ENCODE results near the gene LRIG1.

The LRIG1 gene, protein sequence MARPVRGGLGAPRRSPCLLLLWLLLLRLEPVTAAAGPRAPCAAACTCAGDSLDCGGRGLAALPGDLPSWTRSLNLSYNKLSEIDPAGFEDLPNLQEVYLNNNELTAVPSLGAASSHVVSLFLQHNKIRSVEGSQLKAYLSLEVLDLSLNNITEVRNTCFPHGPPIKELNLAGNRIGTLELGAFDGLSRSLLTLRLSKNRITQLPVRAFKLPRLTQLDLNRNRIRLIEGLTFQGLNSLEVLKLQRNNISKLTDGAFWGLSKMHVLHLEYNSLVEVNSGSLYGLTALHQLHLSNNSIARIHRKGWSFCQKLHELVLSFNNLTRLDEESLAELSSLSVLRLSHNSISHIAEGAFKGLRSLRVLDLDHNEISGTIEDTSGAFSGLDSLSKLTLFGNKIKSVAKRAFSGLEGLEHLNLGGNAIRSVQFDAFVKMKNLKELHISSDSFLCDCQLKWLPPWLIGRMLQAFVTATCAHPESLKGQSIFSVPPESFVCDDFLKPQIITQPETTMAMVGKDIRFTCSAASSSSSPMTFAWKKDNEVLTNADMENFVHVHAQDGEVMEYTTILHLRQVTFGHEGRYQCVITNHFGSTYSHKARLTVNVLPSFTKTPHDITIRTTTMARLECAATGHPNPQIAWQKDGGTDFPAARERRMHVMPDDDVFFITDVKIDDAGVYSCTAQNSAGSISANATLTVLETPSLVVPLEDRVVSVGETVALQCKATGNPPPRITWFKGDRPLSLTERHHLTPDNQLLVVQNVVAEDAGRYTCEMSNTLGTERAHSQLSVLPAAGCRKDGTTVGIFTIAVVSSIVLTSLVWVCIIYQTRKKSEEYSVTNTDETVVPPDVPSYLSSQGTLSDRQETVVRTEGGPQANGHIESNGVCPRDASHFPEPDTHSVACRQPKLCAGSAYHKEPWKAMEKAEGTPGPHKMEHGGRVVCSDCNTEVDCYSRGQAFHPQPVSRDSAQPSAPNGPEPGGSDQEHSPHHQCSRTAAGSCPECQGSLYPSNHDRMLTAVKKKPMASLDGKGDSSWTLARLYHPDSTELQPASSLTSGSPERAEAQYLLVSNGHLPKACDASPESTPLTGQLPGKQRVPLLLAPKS

GRCh38 chr3:66500576-66501482 lies at the start of gene LRIG1:
LRIG1 (minus strand) TSS chr3:66501022; CDS start chr3:66500407, 615 bp downstream.
- peak; percentile 78 for DNase-seq

GRCh38 chr3:66544619-66545429 lies 44.0 kb upstream of the LRIG1 start:
- DNase-seq, result no peak

GRCh38 chr3:66542153-66542552 lies 41.3 kb upstream of the LRIG1 start:
- DNase-seq, result no peak

DNA sequence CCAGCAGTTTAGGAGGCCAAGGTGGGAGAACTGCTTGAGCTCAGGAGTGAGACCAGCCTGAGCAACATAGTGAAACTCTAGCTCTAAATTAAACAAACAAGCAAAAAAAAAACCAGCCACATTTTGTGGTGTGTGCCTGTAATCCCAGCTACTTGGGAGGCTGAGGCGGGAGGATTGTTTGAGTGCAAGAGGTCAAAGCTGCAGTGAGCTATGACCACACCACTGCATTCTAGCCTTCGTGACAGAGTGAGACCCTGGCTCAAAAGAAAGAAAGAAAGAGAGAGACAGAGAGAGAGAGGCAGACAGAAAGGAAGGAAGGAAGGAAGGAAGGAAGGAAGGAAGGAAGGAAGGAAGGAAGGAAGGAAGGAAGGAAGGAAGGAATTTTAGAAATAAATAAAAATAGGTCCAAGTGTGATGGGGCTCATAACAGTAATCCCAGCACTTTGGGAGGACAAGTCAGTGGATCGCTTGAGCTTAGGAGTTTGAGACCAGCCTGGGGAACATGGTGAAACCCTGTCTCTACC lies 38.7 kb upstream of the LRIG1 start:
- no peak for DNase-seq

- no peak for DNase-seq
Observed at GRCh38 chr3:66538390-66538789, 37.6 kb upstream of the LRIG1 start.

DNA sequence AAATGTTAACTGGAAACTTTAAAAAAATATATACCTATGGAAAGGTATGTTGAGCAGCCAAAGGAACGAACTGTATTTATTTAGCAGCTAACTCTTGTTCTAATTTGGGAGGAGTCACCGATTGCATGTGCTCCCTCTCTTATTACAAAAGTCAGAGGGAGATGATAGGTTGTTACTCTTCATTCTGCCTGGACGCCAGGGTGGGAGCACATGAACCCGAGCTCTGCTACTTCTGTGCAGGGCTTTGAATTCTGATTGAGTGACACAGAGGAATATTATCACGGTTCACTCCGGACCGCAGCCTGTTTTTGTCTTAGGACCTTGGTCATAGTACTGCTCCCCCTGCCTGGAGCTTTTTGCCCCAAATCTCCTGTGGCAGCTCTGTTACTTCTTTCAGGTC lies 36.9 kb upstream of the LRIG1 start:
- DNase-seq, result no peak

DNA sequence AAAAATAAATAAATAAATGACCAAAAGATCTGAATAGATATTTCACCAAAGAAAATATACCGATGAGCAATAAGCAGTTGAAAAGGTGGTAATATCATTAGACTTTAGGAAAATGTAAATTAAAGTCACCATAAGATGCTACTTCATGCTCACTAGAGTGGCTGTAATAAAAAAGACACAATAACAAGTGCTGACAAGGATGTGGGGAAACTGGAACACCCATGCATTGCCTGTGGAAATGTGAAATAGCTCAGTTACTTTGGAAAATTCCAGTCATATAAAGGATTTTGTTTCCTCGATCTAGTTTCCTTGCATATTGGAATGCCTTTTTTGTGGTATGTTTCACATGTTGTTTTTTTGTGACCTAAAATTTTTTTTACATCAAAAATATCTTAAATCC lies 36.0 kb upstream of the LRIG1 start:
- no peak for DNase-seq

GRCh38 chr3:66534304-66534845 lies 33.6 kb upstream of the LRIG1 start:
- no peak for DNase-seq

- no peak for DNase-seq
Observed at GRCh38 chr3:66532613-66533012, 31.8 kb upstream of the LRIG1 start.

DNA sequence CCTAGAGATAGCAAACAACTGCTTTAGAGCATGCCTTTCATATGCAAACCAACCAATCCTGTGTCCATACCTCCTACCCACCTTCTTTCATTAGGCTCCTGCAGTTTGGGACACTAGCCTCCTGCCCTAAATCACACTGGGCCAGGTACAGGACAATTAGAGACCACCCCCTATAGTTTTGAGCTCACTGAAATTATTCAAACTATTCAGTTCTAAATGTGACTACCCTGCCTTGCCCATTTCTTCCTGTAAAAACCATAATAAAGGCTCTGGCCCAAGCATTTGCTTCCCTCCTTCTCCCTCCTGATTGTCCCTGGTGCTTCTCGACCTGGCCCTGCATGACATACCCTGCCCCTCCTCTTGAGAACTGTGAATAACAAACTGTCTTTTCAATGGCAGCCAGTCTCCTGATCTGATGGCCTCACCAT lies 31.4 kb upstream of the LRIG1 start:
- DNase-seq, result no peak

DNA sequence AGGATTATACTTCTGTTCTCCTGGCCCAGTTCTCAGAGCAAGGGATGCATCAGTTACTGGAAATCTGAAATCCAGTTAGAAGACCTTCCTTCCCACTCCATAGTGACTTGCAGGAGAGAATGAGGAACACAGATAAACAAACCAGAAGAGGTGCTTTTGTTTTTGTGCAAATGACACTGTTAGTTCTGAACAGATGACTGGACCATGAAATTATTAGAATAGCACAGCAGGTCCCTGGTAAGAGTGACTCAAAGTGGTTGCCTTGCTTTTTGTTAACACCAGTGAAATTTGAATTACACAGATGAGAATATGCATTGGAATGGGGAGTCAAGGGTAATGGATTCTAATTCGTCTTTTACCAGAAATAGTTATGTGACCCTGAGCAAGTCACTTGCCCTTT lies 30.4 kb upstream of the LRIG1 start:
- no peak for DNase-seq

- no peak for DNase-seq
Observed at GRCh38 chr3:66527246-66527645, 26.4 kb upstream of the LRIG1 start.

- no peak for DNase-seq
Observed at GRCh38 chr3:66525771-66526170, 24.9 kb upstream of the LRIG1 start.

- DNase-seq, result no peak
Observed at GRCh38 chr3:66520724-66521123, 19.9 kb upstream of the LRIG1 start.

DNA sequence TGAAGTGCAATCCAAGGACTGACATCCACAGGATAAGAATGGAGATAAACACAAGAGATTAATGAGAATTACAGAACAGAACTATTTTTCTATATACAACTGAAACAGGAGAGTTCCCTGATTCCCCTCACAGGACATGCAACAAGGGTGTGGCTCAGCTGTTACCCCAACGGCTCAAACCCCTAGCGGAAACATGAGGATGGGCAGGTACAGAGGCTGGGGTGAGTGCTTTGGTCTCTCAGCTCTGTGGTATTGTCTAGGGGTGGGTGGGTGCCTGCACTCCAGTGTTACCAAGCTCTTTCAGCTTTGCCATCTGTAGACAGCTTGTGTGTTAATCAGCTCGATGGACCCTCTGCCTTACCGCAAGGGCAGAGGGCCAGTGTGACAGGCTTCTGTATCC lies 17.8 kb upstream of the LRIG1 start:
- DNase-seq, result no peak

DNA sequence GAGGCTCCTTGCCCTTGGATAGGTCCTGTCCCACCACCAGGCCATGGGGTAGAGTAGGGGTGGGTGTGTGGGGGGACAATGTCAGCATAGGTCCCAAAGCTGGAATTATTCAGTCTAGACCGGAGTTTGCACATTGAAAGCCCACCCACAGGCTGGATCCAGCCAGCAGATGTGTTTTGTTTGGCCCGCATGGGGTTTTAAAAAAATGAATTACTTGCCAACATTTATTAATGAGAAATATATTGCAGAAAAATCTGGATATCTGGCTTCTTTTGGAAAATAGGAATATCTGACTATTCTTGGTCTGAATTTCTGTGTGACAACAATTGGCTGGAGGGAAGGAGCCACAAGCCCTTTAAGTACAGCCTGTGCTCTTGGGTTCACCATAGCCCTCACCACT lies 17.3 kb upstream of the LRIG1 start:
- no peak for DNase-seq

GRCh38 chr3:66517241-66517640 lies 16.4 kb upstream of the LRIG1 start:
- DNase-seq, result no peak

- DNase-seq, result no peak
Observed at GRCh38 chr3:66508461-66508860, 7.6 kb upstream of the LRIG1 start.

- DNase-seq, result no peak
Observed at GRCh38 chr3:66507423-66508260, 6.8 kb upstream of the LRIG1 start.

GRCh38 chr3:66506154-66506553 lies 5.3 kb upstream of the LRIG1 start:
- DNase-seq, result no peak

Data from NCI-H2081 treated with DMSO at 0.1 percent for 48 hours (cell line).